B cell (primary cell): Measurements from ENCODE around the gene NIPAL3. TPM values are rescaled to one million over a fixed set of nuclear protein-coding genes. Genes with fewer than 3 reads are reported as not detected.

ENCODE experiments used
- ATAC-seq: fragments of 200-7000 bp; cut with Tn5 transposase; one replicate; pipeline ENCODE4 v1.10.0; 2021; ENCODE audit warnings: low read depth, mild to moderate bottlenecking, moderate number of reproducible peaks, moderate library complexity
- CTCF ChIA-PET: fragments of 350-600 bp; sonication (Branson Sonifier 250); formaldehyde crosslinking; loops from one replicate; lab custom pipeline; 2021; ENCODE audit warnings: antibody characterized with exemption, inconsistent platforms; lab: Charles Lee
- POLR2A ChIA-PET: fragments of 350-600 bp; sonication (Branson Sonifier 250); formaldehyde crosslinking; loops from one replicate; lab custom pipeline; 2021; ENCODE audit warnings: antibody characterized with exemption; lab: Charles Lee
- DNase-seq: peaks from one replicate; pipeline ENCODE4 v3.0.0; 2013
- H2AFZ ChIP-seq: 2 replicates; pipeline ENCODE4 v1.6.1; 2012; ENCODE audit warnings: mild to moderate bottlenecking, low read depth, low read length; ENCODE audit not compliant: insufficient read depth, poor library complexity, severe bottlenecking
- H3K27ac ChIP-seq, 2 donors: 1 replicate in 1 of 2; 2 replicates in 1 of 2; pipeline ENCODE4 v1.5.1; 2012 to 2013; ENCODE audit warnings: low read length in 2 of 2, mild to moderate bottlenecking in 2 of 2, moderate library complexity in 1 of 2
- H3K27me3 ChIP-seq, 4 experiments: fragments of 200-600 bp in 1 of 4; sonication (generic) in 1 of 4; replicated peaks in 1 of 4; 1 replicate in 2 of 4; 2 replicates in 2 of 4; pipeline versions ENCODE4 v1.6.1 to v1.7.0; 2013 to 2016; ENCODE audit warnings: low read length in 3 of 4, mild to moderate bottlenecking in 2 of 4, mixed read lengths in 1 of 4, moderate library complexity in 1 of 4; ENCODE audit not compliant: insufficient read depth in 4 of 4, control insufficient read depth in 3 of 4; ENCODE audit errors: control extremely low read depth in 1 of 4
- H3K36me3 ChIP-seq, 2 experiments: replicated peaks in 1 of 2; 1 replicate in 1 of 2; 2 replicates in 1 of 2; pipeline versions ENCODE4 v1.6.1 to v1.7.1; 2013; ENCODE audit warnings: low read length in 1 of 2; ENCODE audit not compliant: insufficient read depth in 2 of 2, control insufficient read depth in 1 of 2; ENCODE audit errors: control extremely low read depth in 1 of 2, extremely low read depth in 1 of 2
- H3K4me1 ChIP-seq, 2 donors: fragments of 200-600 bp in 1 of 2; sonication (generic) in 1 of 2; 1 replicate in 1 of 2; 2 replicates in 1 of 2; pipeline versions ENCODE4 v1.5.1 to v1.6.1; 2013 to 2017; ENCODE audit warnings: low read length in 2 of 2; ENCODE audit not compliant: control insufficient read depth in 2 of 2, insufficient read depth in 2 of 2
- H3K4me2 ChIP-seq: replicated peaks from 2 replicates; pipeline ENCODE3; 2012; ENCODE audit warnings: mild to moderate bottlenecking, low read depth, low read length; ENCODE audit not compliant: poor library complexity, severe bottlenecking
- H3K4me3 ChIP-seq, 5 experiments: fragments of 200-600 bp in 1 of 5; sonication (generic) in 1 of 5; 1 replicate in 3 of 5; 2 replicates in 2 of 5; pipeline versions ENCODE4 v1.5.1 to v1.7.0; 2011 to 2016; ENCODE audit warnings: low read length in 4 of 5, mild to moderate bottlenecking in 4 of 5, low read depth in 2 of 5, control low read depth in 1 of 5, moderate library complexity in 1 of 5; ENCODE audit not compliant: insufficient read depth in 1 of 5; ENCODE audit errors: control extremely low read depth in 1 of 5, extremely low read depth in 1 of 5
- H3K79me2 ChIP-seq: fragments of 200-600 bp; sonication (generic); one replicate; pipeline ENCODE4 v1.6.0; 2016; ENCODE audit warnings: low read length; ENCODE audit not compliant: control insufficient read depth, insufficient read depth
- H3K9ac ChIP-seq: fragments of 200-600 bp; sonication (generic); 2 replicates; pipeline ENCODE4 v1.6.1; 2017; ENCODE audit warnings: mild to moderate bottlenecking, low read length, moderate library complexity
- H3K9me3 ChIP-seq, 3 donors: one replicate each; pipeline versions ENCODE4 v1.6.1 to v1.7.1; 2013; ENCODE audit warnings: low read length in 2 of 3; ENCODE audit not compliant: control insufficient read depth in 2 of 3, insufficient read depth in 1 of 3; ENCODE audit errors: control extremely low read depth in 1 of 3
- H4K20me1 ChIP-seq: 2 replicates; pipeline ENCODE4 v1.6.0; 2012; ENCODE audit warnings: mild to moderate bottlenecking, low read length; ENCODE audit not compliant: insufficient read depth, control insufficient read depth, poor library complexity, severe bottlenecking
- H3K27ac Mint-ChIP-seq: one replicate; pipeline ENCODE4 v1.8.0; 2021; ENCODE audit warnings: mixed read lengths
- H3K27me3 Mint-ChIP-seq: one replicate; pipeline ENCODE4 v1.8.0; 2021; ENCODE audit warnings: mixed read lengths
- H3K4me1 Mint-ChIP-seq: one replicate; pipeline ENCODE4 v1.8.0; 2021; ENCODE audit warnings: mixed read lengths
- H3K4me3 Mint-ChIP-seq: one replicate; pipeline ENCODE4 v1.8.0; 2021; ENCODE audit warnings: mixed read lengths
- H3K9me3 Mint-ChIP-seq: one replicate; pipeline ENCODE4 v1.8.0; 2022; ENCODE audit warnings: mixed read lengths; ENCODE audit not compliant: insufficient read depth
- EZH2 ChIP-seq: IDR thresholded peaks from 2 replicates; pipeline ENCODE4 v1.6.1; 2012; ENCODE audit warnings: borderline replicate concordance, low read depth, mild to moderate bottlenecking, moderate library complexity, low read length; ENCODE audit not compliant: insufficient read depth, poor library complexity, severe bottlenecking
- WGBS: methylation state at CpG from one replicate; pipeline ENCODE4 v1.1.5; 2013; ENCODE audit warnings: missing lambda C conversion rate; ENCODE audit not compliant: insufficient coverage; 5-methylcytosine and 5-hydroxymethylcytosine counted together
- intact Hi-C: fragments of 100-400 bp; cut with micrococcal nuclease; formaldehyde crosslinking; loops from one replicate; pipeline ENCODE4 v1.10.0; 2022
- polyA plus RNA-seq: library from polyadenylated mRNA; depleted of rRNA; stranded (reverse); fragments of >200 nt; gene quantifications from 2 replicates; pipeline ENCODE4 v1.2.3, GENCODE V29; 2012
- total RNA-seq, 2 donors: library from RNA; stranded (reverse); fragments of 120-200 nt in 1 of 2; gene quantifications; 1 replicate in 1 of 2; 2 replicates in 1 of 2; pipeline versions ENCODE4 v1.2.3 to v1.2.4, GENCODE V29; 2013 to 2022
- TF ChIP-seq, protein P1 (sequence below): fragments of 200-600 bp; IDR thresholded peaks from one replicate; pipeline ENCODE4 v1.8.0; 2022; ENCODE audit warnings: antibody characterized with exemption, mild to moderate bottlenecking

NIPAL3 gene
- total and polyA plus RNA-seq, 2 donors (not counting 1 experiment from before 2014, with no cell fraction given), result 23.8 to 31.6 TPM

DNA sequence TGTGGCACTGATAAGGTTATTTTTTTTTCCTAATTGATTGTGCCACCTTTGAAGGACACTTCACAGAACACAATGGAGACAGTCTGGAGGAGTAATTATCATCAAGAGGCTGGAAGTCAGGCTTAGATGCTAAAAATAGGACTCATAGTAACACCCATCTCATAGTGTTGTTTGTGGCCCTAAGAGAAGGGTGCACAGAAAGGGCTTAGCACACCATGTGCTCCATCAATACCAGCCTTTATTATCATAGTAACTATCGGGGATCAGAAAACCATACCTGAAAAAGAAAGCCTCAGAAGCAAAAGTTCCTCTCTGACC, 11.9 kb downstream of the NIPAL3 start:
- POLR2A ChIA-PET, result no interaction called here

DNA sequence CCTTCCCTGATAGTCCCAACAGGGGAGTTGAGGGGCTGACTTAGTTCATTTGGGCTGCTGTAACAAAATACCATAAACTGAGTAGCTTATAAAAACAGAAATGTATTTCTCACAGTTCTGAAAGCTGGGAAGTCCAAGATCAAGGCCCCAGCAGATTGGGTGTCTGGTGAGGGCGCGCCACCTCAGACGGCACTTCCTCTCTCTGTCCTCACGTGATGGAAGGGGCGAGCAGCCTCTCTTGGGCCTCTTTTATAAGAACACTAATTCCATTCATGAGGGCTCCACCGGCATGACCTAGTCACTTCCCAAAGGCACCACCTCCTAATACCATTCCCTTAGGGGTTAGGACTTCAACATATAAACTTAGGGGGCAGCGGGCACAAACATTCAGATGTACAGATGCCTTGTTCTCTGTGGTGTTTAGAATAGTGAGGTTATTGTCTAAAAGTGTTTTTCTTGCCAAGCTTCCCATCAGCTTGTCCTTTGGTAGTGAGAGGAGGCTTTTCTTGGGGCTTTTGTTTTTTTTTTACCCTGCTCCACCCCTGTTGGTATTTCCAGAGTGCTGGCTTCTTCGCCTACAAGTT, 20.3 kb downstream of the NIPAL3 start:
- Mint-ChIP-seq H3K4me3 (no peak overlapping the region), H3K9me3 (no peaks in the 10 kb centered on the region), H3K27ac (no peak overlapping the region), H3K27me3 (no peaks in the 10 kb centered on the region), H3K4me1 (no peaks in the 10 kb centered on the region)
- intact Hi-C loops, result no loop called here
- Histone ChIP-seq H2AFZ (no peak overlapping the region), H3K4me2 (no peak overlapping the region), H3K4me3 (no peak overlapping the region), H3K9me3 (no peaks in the 10 kb centered on the region), H3K27ac (no peak overlapping the region), H4K20me1 (peaks cover 27% of the 10 kb centered on the region), H3K79me2 (peaks cover 16% of the 10 kb centered on the region), H3K4me1 (no peaks in the 10 kb centered on the region), H3K36me3 (peaks cover 0 to 25% of the 10 kb centered on the region in 2 experiments), H3K27me3 (no peaks in the 10 kb centered on the region), H3K9ac (no peak overlapping the region)
- WGBS, result 98% methylated on average over 5 of the region's 8 CpGs
- CTCF ChIA-PET, result interaction anchor here (0.7 to 1.1 kb wide), 2 partner anchors 151 to 176 kb away, joined by 3 to 5 read pairs; no protein-coding TSS in a partner anchor
- POLR2A ChIA-PET, result no interaction called here
- no peak for ATAC-seq
- TF ChIP-seq, protein P1, sequence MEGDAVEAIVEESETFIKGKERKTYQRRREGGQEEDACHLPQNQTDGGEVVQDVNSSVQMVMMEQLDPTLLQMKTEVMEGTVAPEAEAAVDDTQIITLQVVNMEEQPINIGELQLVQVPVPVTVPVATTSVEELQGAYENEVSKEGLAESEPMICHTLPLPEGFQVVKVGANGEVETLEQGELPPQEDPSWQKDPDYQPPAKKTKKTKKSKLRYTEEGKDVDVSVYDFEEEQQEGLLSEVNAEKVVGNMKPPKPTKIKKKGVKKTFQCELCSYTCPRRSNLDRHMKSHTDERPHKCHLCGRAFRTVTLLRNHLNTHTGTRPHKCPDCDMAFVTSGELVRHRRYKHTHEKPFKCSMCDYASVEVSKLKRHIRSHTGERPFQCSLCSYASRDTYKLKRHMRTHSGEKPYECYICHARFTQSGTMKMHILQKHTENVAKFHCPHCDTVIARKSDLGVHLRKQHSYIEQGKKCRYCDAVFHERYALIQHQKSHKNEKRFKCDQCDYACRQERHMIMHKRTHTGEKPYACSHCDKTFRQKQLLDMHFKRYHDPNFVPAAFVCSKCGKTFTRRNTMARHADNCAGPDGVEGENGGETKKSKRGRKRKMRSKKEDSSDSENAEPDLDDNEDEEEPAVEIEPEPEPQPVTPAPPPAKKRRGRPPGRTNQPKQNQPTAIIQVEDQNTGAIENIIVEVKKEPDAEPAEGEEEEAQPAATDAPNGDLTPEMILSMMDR, result no peak
- TF ChIP-seq EZH2, result no peak
- DNase-seq, result no peak

More for the DNA sequence above, 11.9 kb downstream of the NIPAL3 start:
- H3K4me1 Mint-ChIP-seq, result peaks cover 5% of the 10 kb centered on the region
- Histone ChIP-seq H3K4me2 (no peak overlapping the region), H3K27me3 (no peaks in the 10 kb centered on the region), H2AFZ (no peak overlapping the region), H3K9me3 (no peaks in the 10 kb centered on the region), H3K9ac (no peak overlapping the region), H3K4me1 (no peaks in the 10 kb centered on the region), H3K27ac (no peak overlapping the region), H4K20me1 (peaks cover 30% of the 10 kb centered on the region), H3K4me3 (no peak overlapping the region), H3K36me3 (peaks cover 0 to 41% of the 10 kb centered on the region in 2 experiments), H3K79me2 (peaks cover 48% of the 10 kb centered on the region)
- no peak overlapping the region for H3K27ac Mint-ChIP-seq
- H3K4me3 Mint-ChIP-seq, result no peak overlapping the region
- H3K27me3 Mint-ChIP-seq, result no peaks in the 10 kb centered on the region
- DNase-seq, result no peak
- 100% methylated on average over 1 of the region's 1 CpG for WGBS
- TF ChIP-seq, protein P1, result no peak
- no peak for TF ChIP-seq EZH2
- intact Hi-C loops, result no loop called here
- H3K9me3 Mint-ChIP-seq, result no peaks in the 10 kb centered on the region
- CTCF ChIA-PET, result interaction anchor here (0.8 kb wide), 1 partner anchor 10 kb away, joined by 3 read pairs; no protein-coding TSS in a partner anchor
- ATAC-seq, result no peak
